Frontal cortex (tissue), 4 donors: Measurements from ENCODE around the gene IL5. TPM values are rescaled to one million over a fixed set of nuclear protein-coding genes. Genes with fewer than 3 reads are reported as not detected.

Source experiments
- DNase-seq, 2 donors: peaks; one replicate each; pipeline ENCODE4 v3.0.0; 2012; ENCODE audit warnings: low spot score in 2 of 2
- FAIRE-seq: peaks from 2 replicates; lab custom pipeline; 2012; peaks lifted over from hg19 to GRCh38; lab: Jason Lieb, UNC
- total RNA-seq: library from RNA; depleted of rRNA; stranded (reverse); fragments of >200 nt; gene quantifications from one replicate; pipeline ENCODE4 v1.2.3, GENCODE V29; 2014
- donor health status: control.
- donor health status: control.
- donor health status: control.

Gene IL5
- total RNA-seq, 1 donor from 2014 or later = not detected

DNA sequence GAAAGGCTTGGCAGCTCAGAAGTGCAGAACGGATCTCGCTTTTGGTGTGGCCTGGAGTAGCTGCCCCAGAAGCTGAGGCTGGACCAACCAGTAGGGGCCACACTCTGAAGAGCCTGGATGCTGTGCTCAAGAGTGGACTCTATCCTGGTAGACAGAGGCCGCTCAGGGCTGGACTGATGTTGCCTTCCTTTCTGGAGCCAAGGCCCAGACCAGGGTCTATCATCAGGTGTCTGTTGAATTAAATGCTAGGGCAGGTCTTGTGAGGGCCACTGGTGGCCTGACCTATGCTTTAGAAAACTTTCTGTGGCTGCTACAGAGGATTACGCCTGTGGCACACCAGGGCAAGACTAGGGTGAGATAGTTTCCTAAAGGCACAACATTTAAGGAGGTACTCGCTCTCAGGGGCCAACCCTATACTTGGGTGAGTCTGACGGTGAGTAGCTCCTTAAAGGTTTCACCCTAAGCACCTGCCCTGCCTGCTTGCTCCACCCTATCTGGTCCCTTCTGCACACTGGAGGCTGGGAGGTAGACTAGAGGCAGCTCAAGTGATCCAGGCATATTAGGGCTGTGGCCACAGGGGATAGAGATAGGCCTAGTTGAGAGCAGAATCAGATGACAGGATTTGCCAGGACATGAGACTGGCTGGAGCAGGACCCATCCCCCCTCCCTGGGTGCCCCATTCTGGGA is 42.9 kb downstream of the IL5 start:
- no peak for DNase-seq
- no peak for FAIRE-seq

DNA sequence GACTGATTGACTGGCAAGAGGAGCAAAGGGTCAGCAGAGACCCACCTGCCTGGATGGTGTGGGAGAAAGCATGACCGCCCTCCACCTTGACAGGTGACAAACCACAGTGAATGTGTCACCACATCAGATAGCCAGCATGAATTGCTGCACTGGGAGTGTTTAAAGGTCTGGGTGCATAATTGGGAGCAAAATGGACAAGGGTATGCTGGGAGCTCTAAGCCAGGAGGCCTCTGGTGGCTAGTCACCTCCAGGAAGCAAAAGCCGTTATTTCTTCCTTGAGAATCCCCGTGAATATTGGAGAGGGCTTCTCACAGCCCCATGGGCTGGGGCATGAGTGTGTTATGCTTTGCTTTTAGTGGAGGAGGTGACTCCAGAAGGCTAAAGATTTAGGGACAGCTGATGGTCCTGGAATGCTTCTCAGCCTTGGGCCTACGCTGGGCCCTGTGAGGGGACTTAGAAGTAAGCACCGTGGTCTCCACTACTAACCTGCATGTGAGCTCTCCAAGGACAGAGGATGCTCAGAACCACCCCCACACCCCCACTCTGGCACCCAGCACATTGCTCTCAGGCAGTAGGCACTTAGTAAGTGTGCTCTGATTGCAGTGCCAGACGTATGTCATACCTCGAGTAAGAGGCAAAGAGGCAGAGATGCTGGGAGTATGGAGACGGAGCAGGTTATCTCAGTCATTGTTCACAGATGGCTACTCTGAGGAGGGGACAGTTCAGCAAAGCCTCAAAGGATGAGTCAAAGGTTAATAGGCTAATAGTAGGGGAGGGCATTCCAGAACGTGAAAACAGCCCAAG is 43.7 kb downstream of the IL5 start:
- no peak for FAIRE-seq

DNA sequence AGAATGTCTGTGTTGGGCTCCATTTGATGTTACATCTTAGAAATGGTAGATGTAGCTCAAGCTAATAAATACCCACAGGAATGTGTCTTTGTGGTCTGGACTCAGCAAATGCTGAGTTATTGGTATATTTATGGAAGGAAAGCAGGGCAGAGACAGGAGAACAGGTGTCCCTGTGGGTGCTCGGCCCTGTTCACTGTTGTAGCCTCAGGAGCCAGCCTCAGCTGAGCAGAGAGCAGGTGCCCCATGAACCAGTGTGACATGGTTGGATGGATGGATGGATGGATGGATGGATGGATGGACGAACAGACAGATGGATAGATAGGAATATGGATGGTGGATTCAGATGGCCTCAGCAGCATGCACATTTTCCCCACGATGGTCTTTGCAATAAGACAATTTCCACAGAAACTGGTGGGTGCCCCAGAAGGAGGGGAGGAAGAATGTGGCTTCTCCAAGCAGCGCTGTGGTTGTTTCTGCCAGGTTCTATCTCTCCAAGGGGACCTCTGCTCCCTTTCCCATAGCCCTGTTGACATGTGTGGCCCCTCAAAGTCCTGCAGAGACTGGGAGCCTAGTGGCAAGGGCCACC is 44.5 kb downstream of the IL5 start:
- FAIRE-seq (no peak), DNase-seq (no peak)

More for the DNA sequence above, 43.7 kb downstream of the IL5 start:
- DNase-seq = no peak

DNA sequence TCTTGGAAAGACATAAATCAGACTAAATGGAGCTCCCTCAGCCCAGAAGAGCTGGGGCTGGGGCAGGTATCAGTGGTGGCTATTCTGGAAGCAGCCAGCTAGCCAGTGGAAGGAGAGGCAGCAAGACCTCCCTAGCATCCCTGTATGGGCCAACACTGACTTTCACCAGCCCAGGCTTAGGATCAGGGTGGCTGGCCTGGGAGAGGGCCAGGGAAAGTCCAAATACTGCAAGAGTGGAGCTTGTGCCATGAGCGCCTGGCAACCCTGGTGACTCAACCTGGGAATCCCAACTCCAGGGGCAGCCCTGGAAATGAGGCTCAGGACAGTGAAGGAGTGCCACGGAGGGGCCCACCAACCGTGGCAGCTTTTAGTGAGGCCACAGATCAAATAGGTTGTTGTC is 45.2 kb downstream of the IL5 start:
- FAIRE-seq (no peak), DNase-seq (no peak)

DNA sequence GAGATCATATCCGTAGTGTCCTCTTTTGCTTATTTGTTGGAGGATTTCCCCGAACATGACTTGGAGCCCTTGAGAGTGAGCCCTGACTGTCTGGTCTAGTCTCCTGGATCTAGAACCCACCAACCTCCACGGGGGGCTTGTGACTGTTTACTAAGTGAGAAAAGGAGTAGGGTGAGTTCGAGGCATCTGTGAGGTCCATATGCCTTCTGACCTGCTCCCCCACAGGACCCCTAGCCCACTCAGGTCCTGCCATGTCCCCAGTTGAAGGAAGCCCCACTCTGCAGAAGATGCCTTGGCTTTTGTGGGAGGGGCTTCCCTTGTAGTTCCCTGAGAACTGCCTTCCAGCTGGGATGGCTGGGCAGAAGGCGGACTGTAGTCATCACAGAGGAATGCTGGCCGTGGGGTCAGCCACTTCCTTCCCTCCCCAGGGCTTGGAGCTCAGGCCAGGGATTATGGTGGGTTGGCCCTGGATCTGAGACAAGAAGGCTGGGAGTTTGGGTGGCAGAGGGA is 45.8 kb downstream of the IL5 start:
- FAIRE-seq (no peak), DNase-seq (peak in 1 of 2 donors; percentile 52)

DNA sequence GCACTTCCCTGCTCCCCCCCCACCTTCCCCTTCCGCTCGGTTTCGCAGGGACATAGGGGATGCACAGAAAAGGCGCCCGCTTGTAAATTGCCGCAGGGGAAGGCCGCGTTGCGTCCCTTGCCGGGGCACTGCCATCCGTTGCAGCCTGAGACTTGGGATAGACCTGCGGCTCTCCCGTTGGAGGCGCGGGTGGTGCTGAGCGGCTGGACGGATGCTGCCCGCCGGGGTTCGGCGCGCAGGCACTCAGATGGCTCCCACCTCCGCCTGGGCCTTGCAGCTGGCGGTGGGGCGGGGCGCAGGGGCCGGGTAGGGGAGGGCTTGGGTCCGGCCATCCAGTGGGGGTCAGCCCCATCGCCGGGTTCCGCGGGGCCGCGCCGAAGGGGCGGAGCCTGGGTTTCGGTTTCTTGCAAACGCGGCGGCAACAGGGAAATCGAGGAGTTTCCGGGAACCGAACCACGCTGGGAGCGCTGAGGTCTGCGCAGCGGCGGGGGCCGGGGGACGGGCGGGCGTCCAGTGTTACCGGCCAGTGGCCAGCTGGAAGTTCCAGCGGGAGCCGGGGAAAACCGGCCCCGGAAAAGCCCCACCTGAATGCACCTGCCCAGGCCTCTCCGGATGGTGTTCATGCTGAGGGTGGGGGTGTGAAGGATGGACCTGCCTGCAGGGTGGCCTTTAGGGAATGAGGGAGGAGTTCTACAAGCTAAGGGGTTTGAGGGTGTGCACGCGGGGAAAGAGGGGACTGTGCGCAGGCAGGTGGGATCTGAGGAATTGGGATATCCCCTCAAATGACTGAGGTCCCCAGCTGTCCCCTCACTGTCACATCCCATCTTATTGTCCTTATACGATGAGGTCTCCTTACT is 46.5 kb downstream of the IL5 start:
- DNase-seq (peak; percentile 74 to 77), FAIRE-seq (no peak)

DNA sequence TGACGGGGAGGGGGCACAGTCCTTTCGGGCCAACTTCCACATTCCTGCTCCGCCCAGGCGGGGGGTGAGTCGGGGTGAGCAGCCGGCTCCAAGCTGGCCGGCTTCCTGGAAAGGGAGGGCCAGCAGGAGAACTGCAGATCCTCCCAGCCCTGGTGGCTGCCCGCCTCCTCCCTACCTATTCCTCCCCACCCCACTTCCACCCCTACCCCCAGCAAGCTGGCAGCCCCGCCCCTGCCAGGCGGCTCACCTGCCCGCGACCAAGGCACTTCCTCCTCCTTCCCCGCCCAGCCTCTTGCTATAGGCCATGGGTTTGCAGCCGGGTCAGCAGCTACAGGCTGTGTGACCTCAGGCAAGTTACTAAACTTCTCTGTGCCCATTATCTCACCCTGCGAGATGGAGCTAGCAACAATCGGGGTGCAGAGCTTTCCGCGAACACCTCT is 47.1 kb downstream of the IL5 start:
- DNase-seq = peak; percentile 75 to 79
- FAIRE-seq = no peak

DNA sequence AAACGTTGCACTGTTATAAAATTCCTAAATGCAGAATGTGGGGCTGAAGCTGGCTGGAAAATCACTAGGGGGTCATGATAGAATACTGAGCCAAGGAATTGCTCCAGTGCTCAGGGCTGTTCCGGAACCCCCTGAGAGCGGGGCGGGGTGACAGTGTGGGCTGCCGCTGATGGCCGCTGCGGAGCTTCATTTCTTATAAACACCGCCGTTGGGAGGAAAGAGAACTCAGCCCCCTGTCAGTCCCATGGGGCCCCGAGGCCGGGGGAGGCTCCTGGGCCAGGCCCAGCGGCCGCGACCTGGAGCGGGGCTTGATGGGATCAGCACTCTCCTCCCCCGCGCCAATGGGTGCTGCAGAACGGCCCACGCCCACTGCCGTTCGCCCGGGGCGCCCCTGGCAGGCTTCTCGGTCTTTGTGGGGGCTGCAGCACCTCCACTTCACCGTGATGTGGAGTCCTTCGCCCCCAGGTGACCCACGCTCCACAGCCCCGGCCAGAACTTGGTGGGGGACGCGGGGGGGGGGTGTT is 47.6 kb downstream of the IL5 start:
- DNase-seq (peak; percentile 64 to 73), FAIRE-seq (no peak)

DNA sequence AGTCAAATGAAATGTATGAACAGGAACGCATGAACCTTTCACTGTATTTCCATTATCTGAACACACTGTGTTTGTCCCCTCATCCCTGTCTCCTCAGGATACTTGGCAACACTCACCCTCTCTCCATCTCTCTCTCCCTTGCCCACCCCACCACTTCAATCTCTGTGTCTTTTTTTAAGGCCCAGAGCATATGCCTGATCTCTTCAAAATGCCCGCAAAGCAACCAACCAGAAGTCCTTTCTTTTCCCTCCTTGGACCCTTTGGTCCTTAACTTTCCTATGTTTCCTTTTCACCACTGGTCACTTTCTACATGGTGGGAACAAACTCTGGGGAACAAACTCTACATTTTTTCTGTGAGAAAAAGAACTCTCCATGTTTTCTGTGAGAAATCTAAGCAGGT is 49.5 kb downstream of the IL5 start:
- FAIRE-seq (no peak), DNase-seq (no peak)

DNA sequence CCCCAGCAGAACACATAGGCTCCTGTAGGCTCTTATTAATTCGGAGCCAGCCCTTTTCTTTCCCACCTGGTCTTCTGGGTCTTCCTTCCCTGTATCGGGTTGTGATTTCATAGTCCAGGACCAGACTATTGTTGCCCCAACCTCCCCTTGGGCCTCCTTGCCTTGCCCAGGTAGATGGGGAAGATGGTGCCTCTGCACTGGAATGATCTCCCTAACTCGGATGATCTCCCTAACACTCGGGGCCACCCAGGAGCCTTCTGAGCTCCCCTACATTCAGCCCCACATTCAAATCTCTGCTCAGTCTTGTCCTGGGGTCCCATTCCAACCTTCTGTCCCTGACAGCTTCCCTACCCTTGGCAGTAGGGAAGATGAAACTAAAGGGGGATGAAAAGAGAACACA is 50.1 kb downstream of the IL5 start:
- no peak for DNase-seq
- FAIRE-seq = no peak

DNA sequence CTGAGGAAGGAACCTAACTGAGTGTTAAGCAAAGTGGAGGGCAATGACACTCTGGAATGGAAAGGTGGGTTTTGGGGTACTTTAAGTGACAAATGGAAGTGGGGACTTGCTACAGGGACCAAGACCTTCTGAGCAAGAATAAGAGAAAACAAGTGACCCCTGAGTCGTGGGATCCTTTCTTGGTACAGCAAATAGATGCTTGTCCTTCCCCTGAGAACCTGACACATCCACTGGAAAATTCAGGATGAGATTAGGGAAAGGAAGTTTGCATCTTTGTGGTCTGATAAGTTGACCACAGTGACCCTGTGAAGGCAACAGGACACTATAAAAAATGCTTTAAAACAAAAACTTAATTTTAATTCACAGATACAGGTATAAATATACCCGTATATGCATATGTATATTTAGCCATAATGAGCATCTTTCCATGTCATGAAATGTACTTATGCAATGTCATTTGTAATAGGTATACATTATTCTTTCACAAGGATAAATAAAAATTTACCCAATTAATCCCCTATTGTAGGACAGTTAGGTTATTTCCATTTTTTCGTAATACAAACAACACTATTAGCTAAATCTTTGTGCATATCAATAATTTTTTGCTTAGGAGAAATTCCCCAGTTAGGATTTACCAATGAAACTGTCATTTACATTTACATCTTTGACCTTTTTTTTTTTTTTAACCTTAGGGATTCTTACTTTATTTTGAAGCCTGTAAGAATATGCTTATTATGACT is 50.8 kb downstream of the IL5 start:
- no peak for FAIRE-seq

More for the DNA sequence above, 50.8 kb downstream of the IL5 start:
- no peak for DNase-seq

Other genes starting within 250 kb of the IL5 start
- gene SLC22A4, start 249.1 kb downstream of the IL5 start, total RNA-seq = 1.6 TPM
- gene SLC22A5, start 173.8 kb downstream of the IL5 start, total RNA-seq = 6.5 TPM
- 1.2 TPM for gene IRF1, start 52.7 kb downstream of the IL5 start, total RNA-seq
- 26.9 TPM for gene RAD50, start 13.5 kb upstream of the IL5 start, total RNA-seq
- gene IL13, start 114.7 kb upstream of the IL5 start, total RNA-seq = not detected
- gene IL4, start 130.5 kb upstream of the IL5 start, total RNA-seq = not detected
- gene KIF3A, start 194.0 kb upstream of the IL5 start, total RNA-seq = 95.8 TPM
- gene CCNI2, start 203.9 kb upstream of the IL5 start, total RNA-seq = 1.6 TPM
- 28.1 TPM for gene SEPTIN8, start 233.7 kb upstream of the IL5 start, total RNA-seq